LHCN-M2 (cell line): ENCODE results near the gene MYH10. TPM values are rescaled to one million over a fixed set of nuclear protein-coding genes. Genes with fewer than 3 reads are reported as not detected.
"Not testable (repeated sequence)": the region's sequence is repeated elsewhere in the genome, so short reads cannot be mapped to it uniquely, and the experiment has no call there.

Experiments used
- DNase-seq: peaks from one replicate; pipeline ENCODE4 v3.0.0-alpha.2; 2012; ENCODE audit warnings: low read depth
- polyA plus RNA-seq: library from polyadenylated mRNA; unstranded; fragments of >200 nt; gene quantifications from one replicate; pipeline ENCODE4 v1.2.1, GENCODE V29; 2012; ENCODE audit warnings: missing spikeins
- total RNA-seq: library from RNA; depleted of rRNA; stranded (reverse); fragments of >200 nt; gene quantifications from 2 replicates; pipeline ENCODE4 v1.2.3, GENCODE V29; 2014; rRNA removed

MYH10 gene
- 30.8 and 40.4 TPM in 2 replicates for total RNA-seq
- polyA plus RNA-seq = 20.9 TPM

DNA sequence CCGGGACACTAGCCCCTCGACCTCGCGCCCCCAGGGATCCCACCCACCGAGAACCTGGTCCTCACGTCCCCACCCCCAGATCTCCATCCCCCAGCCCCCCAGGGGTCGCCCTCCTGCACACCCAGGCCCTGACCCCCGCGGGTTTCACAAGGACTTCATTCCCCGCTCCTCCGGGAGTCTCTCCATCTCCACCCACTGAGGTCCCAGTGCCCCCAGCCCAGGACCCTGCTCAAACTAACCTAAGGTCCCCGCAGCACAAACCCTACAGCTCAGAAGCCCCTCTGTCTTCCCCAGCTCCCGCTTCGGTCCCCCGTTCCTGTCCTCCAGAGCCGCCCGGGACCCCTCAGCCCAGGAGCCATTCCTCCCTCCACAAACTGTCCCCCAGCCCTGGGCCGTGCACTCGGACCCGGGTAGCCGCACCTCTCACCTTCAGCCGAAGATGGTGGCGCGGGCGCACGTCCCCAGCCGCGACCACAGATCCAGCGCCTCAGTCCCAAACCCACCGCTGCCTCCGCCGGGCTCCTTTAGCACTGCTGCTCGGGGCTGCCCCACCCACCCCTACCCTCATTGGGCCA, at the start of gene MYH10:
Gene MYH10, minus strand, starts transcription at position 499 of the 575 bp plus-strand sequence. CDS start 7,479 bp downstream, outside the sequence.
- no peak for DNase-seq

- DNase-seq = no peak
Observed at GRCh38 chr17:8679126-8679525, 48.6 kb upstream of the MYH10 start.

DNA sequence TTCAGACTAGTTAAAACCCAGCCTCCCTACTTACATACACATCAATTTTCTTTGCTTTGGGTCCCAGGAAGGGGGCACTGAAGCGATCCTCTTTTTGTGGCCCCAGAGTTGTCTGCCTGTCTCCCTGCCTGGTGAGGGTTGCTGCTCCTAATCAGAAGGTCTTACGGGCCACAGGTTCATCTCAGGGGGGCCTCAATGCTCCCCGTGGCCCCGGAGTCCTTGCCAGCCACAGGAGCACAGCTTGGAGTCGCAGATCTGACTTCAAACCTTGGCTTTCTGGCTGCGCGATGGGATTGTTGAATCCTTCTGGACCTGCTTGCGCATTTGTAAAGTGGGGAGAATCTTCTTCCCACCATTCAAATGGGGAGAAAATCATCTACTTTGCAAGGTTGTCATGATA, 44.8 kb upstream of the MYH10 start:
- no peak for DNase-seq

DNA sequence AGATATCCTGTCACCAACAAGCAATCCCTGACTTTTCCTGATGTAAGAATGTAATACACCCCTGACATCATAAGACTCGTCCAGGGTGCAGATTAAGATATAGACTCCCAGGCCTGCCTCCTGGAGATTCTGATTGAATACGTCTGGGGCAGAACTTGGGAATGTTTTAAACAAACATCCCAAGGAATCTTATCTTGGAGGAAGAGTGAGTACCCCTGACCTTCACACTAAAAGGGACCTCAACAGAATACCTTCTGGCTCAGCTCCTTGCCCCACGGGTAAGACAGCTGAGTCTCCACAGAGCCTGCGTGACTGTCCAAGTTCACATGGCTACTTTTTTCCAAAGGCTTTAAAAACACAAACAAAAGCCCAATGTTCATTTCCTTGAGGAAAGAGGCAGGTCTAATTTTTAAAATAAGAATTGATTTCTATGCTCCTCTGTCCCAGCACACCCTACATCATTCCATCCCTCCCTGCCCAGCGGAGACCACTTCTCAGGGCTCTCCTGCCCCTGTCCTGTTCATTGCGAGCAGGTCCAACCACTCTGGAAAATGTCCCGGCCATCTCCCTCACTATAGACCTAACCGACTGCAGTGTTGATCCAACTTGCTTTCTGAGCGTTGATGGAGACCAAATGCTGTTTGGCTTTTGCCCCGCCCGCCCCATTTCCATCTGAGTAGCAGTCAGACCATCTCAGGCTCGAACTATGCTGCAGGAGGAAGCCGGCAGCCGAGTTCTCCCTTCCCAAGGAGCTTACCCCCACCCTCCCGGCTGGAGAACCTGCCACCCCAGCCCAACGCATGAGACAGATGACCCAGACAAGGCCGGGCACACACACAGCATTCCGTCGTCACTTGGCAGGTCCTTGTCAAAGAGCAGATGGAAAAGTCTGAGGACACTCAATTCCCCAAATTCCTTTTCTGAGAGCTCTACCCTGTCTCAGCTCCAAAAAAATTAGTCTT, 44.1 kb upstream of the MYH10 start:
- no peak for DNase-seq

DNA sequence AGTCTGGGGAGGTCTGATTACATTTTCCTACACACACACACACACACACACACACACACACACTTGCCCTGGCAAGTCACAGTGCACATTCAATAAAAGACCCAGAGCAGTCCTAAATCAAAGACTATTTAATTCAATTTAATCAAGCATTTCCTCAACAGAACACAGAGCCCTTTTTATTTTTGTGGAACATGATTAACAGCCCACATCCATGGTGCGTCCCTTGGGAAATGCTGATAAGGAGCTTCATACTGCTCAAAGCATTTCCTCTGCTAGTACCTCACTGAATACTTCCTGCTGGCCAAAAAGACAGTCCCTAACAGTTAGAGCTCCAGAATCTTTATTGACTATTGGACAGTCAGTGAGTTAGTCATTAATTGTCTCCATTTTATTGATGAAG, 43.1 kb upstream of the MYH10 start:
- peak; percentile 11 for DNase-seq

DNA sequence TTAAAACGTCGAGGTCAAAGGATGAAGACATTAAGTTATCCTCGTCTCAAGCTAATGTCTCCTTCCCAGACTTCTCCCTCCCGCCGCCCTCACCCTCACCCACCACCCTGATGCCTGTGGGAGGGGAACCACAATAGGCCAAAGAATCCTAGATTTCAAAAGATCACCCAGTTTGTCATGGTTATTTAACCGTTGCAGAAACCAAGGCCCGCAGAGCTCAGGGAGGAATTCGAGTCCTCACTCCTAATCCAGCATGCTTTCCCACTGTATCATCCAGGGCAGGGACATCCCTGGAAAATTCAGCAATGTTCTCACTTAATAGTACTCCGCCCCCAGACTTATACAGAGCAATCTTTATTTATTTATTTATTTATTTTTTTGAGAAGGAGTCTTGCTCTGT, 41.8 kb upstream of the MYH10 start:
- no peak for DNase-seq

DNA sequence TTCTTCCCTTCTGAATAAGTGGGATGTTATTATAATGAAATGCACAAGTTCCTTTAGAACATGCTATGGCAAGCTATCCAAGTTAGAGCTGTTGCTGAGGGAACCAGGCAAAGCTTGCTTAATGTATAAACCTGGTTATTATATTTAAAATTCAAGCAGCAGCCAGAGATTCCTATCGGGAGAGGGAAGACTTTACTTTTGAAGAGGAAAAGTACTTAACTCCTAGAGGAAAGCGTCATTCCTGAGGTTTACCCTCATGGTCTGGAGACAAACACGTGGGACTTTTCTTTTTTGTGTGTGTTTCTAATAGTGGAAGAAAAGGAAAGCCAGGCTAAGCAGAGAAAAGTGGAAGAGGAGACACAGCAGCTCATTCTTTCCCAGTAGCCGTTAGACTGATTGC, 39.9 kb upstream of the MYH10 start:
- no peak for DNase-seq

DNA sequence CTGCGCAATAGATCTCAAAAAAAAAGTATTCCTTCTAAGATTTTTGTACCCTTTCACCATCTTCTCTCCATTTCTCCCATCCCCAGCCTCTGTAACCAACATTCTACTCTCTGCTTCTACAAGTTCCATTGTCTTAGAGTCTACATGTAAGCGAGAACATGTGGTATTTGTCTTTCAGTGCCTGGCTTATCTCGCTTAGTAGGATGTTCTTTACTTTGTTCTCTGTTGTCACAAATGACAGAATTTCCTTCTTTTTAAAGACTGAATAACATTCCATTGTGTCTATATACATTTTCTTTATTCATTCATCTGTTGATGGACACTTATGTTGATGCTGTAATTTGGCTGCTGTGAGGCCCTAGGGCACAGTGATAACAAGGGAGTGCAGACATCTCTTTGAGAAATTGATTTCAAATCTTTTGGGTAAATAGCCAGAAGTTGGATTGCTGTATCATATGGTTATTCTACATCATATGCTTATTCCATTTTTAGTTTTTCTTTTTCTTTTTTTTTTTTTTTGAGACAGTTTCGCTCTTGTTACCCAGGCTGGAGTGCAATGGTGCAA, 37.7 kb upstream of the MYH10 start:
- no peak for DNase-seq

DNA sequence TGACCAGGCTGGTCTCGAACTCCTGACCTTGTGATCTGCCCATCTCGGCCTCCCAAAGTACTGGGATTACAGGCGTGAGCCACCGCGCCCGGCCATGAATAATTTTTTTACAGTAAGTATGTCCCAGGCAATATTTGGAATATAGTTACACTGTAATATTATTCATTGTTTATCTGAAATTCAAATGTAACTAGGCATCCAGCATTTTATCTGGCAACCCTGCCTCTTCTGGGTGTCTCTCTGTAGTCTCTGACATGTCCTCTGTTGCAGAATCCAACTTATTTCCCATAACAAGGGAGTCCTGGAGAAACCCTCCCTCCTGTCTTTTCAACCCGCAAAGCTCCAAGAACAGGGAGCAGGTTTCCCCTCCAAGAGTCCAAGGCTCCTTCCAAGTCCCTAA, 36.9 kb upstream of the MYH10 start:
- no peak for DNase-seq

- DNase-seq = no peak
Observed at GRCh38 chr17:8665684-8666083, 35.2 kb upstream of the MYH10 start.

DNA sequence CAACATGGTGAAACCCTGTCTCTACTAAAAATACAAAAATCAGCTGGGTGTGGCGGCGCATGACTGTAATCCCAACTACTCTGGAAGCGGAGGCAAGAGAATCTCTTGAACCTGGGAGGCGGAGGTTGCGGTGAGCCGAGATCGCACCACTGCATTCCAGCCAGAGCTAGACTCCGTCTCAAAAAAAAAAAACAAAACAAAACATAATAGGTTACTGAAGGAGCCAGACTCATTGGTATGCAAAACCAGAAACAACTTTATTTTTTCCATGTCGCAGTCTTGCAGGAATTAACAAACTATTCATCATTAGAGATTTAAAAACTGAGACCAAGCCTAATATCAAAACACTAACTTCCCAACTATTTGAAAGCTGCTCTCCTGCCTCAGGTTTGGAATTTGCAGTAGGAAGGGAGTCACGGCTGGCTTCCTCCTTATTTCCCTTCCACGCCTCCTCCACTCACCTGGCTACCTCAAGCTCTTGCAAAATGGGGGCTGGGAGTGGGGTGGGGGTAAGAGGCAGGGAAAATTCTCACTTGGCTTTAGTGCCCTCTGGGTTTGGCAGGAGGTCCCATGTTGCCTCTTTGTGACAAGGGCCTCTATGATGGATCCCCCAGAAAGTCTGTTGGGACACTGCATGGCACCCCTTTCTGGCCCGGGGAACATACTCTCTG, 34.1 kb upstream of the MYH10 start:
- DNase-seq = no peak

DNA sequence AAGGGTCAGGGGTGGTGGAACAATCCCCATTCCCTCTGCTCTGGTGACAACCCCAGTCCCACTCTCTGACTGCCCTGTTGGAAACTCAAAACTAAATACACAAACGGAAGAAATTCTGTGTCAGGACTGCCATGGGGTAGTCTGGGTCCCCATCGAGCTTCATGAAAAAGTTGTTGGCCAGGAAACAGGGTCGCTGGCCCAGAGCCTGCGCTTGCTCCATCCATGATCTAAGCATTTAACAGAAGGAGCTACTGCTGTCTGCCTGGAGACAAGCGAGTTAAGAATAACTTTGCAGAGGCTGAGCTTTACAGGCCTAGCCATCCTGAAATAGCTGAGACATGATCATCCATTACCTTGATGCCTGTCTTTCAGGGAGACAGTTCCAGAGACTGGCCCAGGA, 32.4 kb upstream of the MYH10 start:
- no peak for DNase-seq

DNA sequence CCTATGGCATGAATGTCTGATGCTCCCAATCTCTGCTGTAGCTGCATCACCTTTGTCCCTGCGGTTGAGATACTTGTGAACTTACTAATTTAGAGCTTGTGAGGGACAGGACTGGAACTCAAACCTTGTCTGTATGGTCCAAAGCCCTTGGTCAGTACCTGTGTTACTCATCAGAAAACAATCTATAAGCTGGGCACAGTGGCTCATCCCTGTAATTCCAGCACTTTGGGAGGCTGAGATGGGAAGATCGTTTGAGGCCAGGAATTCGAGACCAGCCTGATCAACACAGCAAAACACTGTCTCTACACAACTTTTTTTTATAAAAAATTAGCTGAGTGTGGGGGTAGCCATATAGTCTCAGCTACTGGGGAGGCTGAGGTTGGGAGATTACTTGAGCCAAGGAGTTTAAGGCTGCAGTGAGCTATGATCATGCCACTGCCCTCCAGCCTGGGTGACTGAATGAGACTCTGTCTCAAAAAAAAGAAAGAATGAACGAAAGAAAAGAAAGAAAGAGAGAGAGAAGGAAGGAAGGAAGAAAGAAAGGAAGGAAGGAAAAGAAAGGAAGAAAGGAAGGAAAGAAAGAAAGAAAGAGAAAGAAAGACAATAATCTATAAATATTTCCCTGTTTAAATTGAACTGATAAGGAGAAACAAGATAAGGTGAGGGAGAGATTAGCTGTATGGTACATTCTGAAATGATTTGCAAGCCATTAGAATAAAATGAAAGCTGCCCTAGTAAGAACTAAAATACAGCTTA, 31.7 kb upstream of the MYH10 start:
- DNase-seq = no peak

DNA sequence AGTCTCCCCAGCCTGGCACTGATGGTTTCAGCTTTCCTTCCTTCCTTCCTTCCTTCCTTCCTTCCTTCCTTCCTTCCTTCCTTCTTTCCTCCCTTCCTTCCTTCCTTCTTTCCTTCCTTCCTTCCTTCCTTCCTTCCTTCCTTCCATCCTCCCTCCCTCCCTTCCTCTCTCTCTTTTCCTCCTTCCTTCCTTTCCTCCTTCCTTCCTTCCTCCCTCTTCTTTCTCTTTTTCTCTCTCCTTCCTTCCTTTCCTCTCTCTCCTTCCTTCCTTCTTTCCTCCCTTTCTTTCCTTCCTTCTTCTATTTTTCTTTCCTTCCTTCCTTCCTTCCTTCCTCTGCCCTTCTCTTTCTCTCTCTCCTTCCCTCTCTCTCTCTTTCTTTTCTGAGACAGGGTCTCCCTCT, 30.2 kb upstream of the MYH10 start:
- DNase-seq = not testable (repeated sequence)

GRCh38 chr17:8659758-8660410, 29.4 kb upstream of the MYH10 start:
- no peak for DNase-seq

DNA sequence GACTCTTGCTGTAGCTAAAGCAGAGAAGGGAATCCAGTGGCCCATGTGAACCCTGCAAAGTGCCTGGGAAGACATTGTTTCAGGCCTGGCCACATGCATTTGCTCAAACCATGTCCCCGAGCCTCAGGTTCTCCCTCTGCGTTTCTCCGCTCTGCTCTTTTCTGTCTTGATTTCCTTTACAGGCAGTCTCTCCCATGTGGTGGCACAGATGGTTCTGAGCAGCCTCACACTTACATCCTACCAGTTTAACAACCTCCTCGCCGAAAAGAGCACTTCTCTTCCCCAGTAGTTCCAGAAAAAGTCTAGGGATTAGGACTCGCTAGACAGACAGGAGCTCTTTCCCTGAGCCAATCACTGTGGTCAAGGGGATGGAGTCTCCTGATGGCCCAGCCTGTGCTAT, 28.3 kb upstream of the MYH10 start:
- DNase-seq = no peak

GRCh38 chr17:8656693-8657092, 26.2 kb upstream of the MYH10 start:
- no peak for DNase-seq

GRCh38 chr17:8654822-8655221, 24.3 kb upstream of the MYH10 start:
- no peak for DNase-seq

- DNase-seq = no peak
Observed at GRCh38 chr17:8651013-8651412, 20.5 kb upstream of the MYH10 start.

DNA sequence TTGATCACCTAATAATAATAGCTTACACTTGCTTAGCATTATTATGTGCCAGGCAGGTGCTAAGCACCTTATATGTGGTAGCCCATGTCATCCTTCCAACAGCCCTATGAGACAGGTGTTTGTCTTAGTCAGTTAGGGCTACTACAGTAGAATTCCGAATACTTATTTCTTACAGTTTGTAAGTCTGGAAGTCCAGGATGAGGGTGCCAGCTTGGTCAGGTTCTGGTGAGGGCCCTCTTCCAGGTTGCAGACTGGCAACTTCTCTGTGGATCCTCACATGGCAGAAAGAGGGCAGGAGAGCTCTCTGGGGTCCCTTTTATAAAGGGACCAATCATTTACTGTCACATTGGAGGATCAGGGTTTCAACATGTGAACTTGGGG, 19.6 kb upstream of the MYH10 start:
- DNase-seq = no peak
